Fibroblast of villous mesenchyme (primary cell): ENCODE data around the gene OTOGL. TPM values are rescaled to one million over a fixed set of nuclear protein-coding genes. Genes with fewer than 3 reads are reported as not detected.

Experiments used
- DNase-seq: peaks from one replicate; pipeline ENCODE4 v3.0.0-alpha.2; 2010; ENCODE audit warnings: low read depth
- H3K4me3 ChIP-seq: 2 replicates; pipeline ENCODE4 v1.5.1; 2011; ENCODE audit warnings: low read depth, mild to moderate bottlenecking, low read length
- total RNA-seq: library from RNA; depleted of rRNA; stranded (reverse); fragments of >200 nt; gene quantifications from 2 replicates; pipeline ENCODE4 v1.2.3, GENCODE V29; 2012
- TF ChIP-seq, protein P1 (sequence below): IDR thresholded peaks from 2 replicates; pipeline ENCODE4 v1.5.1; 2012; ENCODE audit warnings: low read depth, mild to moderate bottlenecking, low read length; ENCODE audit not compliant: insufficient read depth

The OTOGL gene, protein sequence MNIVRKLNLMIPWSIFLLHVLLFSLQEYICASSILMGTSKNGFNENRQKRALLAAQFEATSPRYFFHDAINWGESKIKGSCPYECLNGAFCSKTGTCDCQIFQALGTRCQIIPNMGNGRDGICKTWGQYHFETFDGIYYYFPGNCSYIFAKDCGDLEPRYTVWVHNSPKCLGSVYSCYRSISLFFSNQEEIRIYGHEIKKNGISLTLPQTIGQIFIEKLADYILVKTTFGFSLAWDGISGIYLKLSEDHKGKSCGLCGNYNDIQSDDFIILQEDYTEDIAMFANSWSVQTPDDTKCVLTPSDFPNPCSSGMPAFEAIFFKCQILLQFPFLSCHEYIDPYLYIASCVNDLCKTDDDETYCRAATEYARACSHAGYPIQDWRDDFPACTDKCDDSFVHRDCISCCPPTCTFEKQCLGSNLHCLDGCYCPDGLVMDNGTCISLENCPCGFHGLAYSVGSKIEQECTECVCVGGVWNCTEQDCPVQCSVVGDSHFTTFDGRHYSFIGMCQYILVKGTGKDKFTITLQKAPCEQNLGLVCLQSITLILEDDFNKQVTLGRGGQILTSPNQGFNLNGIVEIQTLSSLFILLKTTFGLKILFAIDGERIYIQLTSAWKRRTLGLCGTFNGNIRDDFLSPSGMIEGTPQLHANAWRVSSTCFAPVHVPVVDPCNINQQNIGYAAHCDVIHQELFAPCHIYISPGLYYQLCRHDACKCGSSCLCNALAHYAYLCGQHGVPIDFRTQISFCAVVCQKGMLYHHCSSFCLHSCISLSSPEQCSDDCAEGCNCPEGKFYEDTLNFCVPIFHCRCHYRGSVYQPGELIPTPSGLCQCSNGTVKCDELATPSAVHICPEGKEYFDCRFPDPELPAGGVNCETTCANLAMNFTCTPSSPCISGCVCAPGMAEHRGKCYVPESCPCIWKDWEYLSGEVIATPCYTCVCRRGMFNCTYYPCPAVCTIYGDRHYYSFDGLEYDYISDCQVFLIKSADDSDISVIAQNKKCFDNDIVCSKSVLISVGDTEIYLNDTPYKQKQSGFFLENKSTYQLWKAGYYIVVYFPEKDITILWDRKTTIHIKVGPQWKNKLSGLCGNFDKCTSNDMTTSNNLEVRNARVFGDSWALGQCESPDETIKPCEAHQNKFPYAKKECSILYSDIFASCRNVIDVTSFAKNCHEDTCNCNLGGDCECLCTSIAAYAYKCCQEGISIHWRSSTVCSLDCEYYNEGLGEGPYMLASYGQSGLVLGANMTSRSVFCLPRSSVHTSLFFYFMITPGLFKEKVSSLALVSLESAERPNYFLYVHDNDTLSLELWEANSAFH (N-terminal part only)
- total RNA-seq, result under 0.01 TPM in 2 replicates

DNA sequence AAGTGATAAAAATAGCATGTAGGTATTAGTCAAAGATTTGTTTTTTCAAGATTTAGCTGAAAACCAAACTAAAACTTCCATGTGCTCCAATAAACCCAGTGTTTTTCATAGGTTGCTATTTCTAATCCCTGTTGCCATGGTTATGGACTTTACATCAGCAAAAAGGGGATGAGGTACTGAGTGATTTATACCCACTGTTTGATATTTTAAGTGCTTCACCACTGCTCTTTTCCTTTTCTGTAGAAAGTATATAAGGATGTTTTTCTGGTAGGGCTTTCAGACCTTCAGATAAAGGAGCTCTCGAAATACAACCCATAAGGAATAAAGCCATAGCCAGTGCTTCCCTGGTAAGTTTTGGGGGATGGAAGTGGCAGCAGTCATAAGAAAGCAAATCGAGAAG, at the start of gene OTOGL:
Gene OTOGL, plus strand, starts transcription at position 279 of the 400 bp plus-strand sequence. CDS start 109,895 bp downstream, outside the sequence.
- DNase-seq, result no peak
- H3K4me3 ChIP-seq, result no peak within 1 kb of the TSS
- TF ChIP-seq, protein P1, sequence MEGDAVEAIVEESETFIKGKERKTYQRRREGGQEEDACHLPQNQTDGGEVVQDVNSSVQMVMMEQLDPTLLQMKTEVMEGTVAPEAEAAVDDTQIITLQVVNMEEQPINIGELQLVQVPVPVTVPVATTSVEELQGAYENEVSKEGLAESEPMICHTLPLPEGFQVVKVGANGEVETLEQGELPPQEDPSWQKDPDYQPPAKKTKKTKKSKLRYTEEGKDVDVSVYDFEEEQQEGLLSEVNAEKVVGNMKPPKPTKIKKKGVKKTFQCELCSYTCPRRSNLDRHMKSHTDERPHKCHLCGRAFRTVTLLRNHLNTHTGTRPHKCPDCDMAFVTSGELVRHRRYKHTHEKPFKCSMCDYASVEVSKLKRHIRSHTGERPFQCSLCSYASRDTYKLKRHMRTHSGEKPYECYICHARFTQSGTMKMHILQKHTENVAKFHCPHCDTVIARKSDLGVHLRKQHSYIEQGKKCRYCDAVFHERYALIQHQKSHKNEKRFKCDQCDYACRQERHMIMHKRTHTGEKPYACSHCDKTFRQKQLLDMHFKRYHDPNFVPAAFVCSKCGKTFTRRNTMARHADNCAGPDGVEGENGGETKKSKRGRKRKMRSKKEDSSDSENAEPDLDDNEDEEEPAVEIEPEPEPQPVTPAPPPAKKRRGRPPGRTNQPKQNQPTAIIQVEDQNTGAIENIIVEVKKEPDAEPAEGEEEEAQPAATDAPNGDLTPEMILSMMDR, result no peak

DNA sequence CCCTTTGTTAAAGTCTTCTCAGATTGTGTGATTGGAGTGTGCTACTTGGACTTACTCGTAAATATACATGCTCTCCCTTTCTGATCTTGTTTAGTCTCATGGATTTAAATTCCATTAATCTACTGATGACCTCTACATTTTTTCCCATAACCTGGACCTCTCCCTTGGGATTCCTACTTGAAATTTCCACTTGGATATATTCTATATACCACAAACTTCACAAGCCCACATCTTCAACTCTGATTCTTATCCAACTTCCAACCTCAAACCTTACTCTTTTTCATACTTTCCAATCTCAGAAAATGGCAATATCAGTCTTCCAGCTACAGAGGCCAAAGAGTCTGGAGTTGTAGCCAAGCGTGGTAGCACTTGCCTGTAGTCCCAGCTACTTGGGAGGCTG, 49.1 kb upstream of the OTOGL start:
- no peak for DNase-seq
- TF ChIP-seq, protein P1, result no peak
- no peak overlapping the region for H3K4me3 ChIP-seq

DNA sequence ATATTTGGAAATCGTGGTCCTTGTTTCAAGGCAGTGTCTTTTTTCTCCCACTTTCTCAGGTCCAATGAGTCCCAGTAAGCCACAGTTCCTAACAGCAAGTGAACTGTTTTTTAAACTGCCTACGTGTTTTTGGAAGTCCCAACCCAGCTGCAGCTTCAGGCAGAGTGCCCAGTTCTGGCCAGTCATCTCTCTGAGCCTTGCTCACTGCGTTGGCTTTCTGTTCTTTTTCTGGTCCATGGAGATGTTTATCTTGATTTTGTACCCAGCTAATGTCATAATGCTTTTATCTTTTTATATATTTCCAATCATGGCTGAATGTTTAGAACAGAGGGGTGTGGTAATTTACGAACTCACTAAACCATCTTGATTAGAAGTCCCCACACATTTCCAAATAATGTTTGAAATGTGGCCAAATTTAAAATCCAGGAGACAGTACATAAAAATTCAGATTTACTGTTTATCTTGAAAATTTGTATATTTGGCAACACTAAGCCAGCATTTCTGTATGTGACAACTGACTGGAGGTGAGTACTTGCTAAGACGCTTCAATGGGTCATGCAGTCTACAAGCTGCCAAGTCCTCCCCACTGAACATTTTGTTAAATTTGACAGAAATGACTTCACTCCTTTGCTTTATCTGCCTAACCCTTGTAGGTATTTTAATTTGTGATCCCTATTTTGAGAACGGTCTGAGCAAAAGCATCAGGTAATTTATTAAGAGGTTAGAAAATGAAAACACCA, 46.1 kb upstream of the OTOGL start:
- TF ChIP-seq, protein P1, result no peak
- H3K4me3 ChIP-seq, result no peak overlapping the region
- DNase-seq, result peak; percentile 79

DNA sequence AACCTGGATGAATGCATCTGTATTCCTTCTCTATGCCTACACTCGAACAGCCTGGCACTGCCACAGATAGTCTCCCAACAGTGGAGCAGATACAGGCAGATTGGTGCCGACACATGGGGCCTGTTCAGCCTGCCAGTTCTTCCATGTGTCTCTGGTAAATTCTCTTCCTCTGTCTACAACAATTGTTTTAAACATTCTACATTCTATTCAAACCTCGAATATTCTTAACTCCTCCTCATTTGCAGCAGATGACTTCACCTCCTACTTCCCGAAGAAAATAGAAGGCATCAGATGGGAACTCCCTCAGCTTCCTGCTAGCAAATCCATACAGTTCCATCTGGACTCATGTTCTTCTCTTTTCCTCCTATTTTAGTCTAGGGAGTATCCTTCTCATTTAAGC, 43.1 kb upstream of the OTOGL start:
- TF ChIP-seq, protein P1, result no peak
- DNase-seq, result no peak
- no peak overlapping the region for H3K4me3 ChIP-seq

DNA sequence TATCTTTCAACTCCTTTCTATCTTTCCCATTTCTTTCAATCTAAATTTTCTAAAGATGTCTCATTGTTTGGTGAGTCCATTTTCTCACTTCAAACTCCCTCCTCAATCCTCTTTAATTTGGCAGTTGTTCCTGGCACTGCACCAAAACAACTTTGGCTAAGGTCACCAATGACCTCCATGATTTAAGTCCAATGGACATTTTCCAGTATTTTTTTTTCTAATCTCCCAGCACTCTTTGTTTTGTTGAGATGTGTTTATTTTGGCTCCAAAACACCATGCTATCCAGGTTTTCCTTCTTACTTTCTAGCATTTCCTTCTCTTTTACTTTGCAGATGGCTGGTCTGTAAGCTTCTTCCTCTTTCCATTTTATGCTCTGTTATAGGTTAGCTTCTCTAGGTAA, 42.5 kb upstream of the OTOGL start:
- no peak for DNase-seq
- TF ChIP-seq, protein P1, result no peak
- no peak overlapping the region for H3K4me3 ChIP-seq

DNA sequence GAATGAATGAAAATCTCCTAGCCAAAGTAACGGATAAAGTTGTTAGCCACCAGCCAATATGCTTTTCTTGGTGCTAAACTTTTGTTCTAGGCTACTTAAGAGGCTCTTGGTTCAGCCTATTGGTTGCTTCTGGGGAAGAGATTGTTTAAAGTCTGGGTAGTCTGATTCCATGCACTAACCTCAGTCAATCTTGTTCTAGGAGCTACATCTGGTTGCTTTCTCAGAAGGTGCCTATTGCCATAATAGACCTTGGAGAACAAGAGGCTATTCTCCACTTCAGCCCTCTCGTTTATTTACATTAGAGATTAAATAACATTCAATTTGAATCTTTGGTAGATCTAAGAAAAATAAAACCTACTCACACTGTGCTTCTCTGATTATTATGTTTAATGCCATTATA, 40.8 kb upstream of the OTOGL start:
- TF ChIP-seq, protein P1, result no peak
- DNase-seq, result no peak
- no peak overlapping the region for H3K4me3 ChIP-seq
